IPS-18c (cell line): ENCODE results near the gene ZFAND3.
A peak's percentile ranks its signal among the peaks of the same experiment; 100 is the strongest.

Experiments used
- H3K4me3 ChIP-seq: 2 replicates; pipeline ENCODE4 v1.7.0; 2013; ENCODE audit warnings: low read depth, mild to moderate bottlenecking, low read length, moderate library complexity; ENCODE audit not compliant: insufficient read depth
- H3K9me3 ChIP-seq: one replicate; pipeline ENCODE4 v1.6.1; 2013; ENCODE audit warnings: mild to moderate bottlenecking, low read length, moderate library complexity; ENCODE audit not compliant: control insufficient read depth, insufficient read depth

The ZFAND3 gene

GRCh38 chr6:37818536-37819176, 871 bp upstream of the ZFAND3 start:
- no peaks in the 10 kb centered on the region for H3K9me3 ChIP-seq
- peak overlapping the region; percentile 94 for H3K4me3 ChIP-seq

DNA sequence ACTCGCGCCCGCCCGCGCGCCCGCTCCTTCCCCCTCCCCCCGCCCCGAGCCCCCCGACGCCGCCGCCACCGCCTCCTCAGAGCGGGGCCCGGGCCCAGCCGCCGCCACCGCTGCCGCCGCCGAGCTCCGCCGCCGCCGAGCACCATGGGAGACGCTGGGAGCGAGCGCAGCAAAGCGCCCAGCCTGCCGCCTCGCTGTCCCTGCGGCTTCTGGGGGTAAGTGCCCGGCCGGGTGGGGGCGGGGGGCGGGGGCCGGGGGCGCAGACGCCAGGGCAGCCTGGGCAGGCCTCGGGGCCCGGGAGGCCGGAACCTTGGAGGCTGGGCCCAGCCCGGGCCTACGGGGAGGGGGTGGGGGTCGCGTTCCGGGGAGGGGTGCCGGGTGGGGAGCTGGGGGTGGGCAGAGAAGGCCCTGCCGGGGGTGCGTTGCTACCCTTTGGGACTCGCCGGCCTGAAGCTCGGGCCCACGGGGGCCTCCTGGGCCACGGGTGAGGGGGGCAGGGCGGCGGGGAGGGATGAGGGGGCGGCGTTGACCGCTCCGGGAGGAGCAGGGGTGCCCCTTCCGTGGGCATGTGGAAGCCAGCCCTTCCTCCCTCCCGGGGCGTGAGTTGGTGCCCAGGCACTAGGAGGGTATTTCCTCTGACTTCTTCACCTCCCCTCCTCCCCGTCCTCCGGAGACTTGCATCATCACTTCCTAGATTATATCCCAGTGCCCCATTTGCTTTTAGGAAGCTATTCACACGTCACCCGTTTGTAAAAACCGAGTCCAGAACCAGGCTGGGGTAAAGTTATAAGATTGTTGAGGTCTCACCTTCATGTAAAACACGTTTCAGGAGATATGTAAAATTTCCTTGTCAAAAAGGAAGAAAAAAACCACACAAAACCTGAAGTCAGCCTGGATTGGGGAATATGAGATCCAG, 533 bp downstream of the ZFAND3 start:
- H3K9me3 ChIP-seq: no peaks in the 10 kb centered on the region
- H3K4me3 ChIP-seq: peak overlapping the region; percentile 94

- Histone ChIP-seq H3K9me3 (no peaks in the 10 kb centered on the region), H3K4me3 (peak overlapping the region; percentile 70)
Measured at GRCh38 chr6:37820718-37821079, 1.2 kb downstream of the ZFAND3 start.

- Histone ChIP-seq H3K9me3 (no peaks in the 10 kb centered on the region), H3K4me3 (no peak overlapping the region)
Measured at GRCh38 chr6:37821446-37821845, 1.9 kb downstream of the ZFAND3 start.

GRCh38 chr6:37822851-37823682, 3.5 kb downstream of the ZFAND3 start:
- Histone ChIP-seq H3K4me3 (no peak overlapping the region; the same call in 1 of the 2 replicates), H3K9me3 (no peaks in the 10 kb centered on the region)

DNA sequence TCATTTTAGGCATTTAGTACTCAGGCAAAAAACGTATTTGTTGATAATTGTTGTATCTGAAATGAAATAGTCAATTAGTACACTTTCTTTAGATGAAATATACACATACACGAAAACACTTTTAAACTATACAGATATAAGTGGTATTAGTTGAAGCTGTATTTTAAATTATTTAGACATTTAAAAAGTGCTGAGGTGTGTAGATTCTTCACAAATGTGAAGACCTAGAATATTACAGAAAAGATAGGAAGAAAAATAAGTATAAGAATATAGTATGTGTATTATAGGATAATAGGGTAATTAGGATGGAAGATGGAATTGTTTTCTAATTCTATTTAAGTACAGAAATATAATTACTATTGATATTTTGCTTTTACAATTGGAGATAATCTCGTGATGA, 4.6 kb downstream of the ZFAND3 start:
- Histone ChIP-seq H3K4me3 (no peak overlapping the region), H3K9me3 (no peaks in the 10 kb centered on the region)

- H3K9me3 ChIP-seq: no peaks in the 10 kb centered on the region
- no peak overlapping the region for H3K4me3 ChIP-seq
Measured at GRCh38 chr6:37826188-37826587, 6.7 kb downstream of the ZFAND3 start.

DNA sequence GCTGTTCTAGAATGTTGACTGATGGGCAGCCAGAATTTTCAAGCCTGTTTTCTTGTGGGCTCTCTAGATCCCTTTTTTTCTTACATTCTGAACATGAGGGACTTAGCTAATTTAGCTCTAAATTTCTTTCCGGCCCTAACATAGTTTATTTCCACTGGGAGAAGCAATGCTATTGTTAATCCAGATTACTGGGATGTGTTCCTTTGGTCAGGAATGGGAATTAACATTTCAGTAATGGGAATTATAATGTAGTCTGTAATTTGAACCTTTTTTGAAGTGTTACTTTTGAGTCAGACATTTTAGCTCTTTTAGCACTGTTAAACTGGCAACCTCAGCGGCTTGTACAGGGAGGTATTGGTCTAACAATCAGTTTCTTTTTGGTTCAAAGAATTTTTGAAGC, 7.5 kb downstream of the ZFAND3 start:
- H3K9me3 ChIP-seq: no peaks in the 10 kb centered on the region
- no peak overlapping the region for H3K4me3 ChIP-seq

GRCh38 chr6:37827603-37828265, 8.2 kb downstream of the ZFAND3 start:
- Histone ChIP-seq H3K9me3 (no peaks in the 10 kb centered on the region), H3K4me3 (no peak overlapping the region)

GRCh38 chr6:37830225-37830624, 10.7 kb downstream of the ZFAND3 start:
- no peaks in the 10 kb centered on the region for H3K9me3 ChIP-seq
- no peak overlapping the region for H3K4me3 ChIP-seq

- no peak overlapping the region for H3K4me3 ChIP-seq
- H3K9me3 ChIP-seq: no peaks in the 10 kb centered on the region
Measured at GRCh38 chr6:37831457-37831856, 11.9 kb downstream of the ZFAND3 start.

DNA sequence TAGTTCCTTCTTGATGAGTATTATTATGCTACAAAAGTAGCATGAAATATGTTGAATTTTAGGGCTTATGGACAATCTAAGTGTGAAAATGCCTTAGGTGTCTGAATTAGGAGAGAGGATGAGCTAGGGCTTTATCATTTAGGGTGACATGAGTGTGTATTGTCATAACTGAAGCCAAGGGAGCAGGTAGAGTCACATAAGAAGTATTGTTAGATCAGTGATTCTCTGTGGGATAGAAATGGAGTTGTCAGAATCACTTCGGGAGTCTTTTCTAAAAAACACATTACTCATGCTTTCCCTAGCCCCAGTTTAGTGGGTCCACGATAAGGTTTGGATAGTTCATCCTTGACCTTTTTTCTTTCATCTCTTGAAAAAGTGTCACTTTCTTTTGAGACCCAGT, 16.4 kb downstream of the ZFAND3 start:
- Histone ChIP-seq H3K4me3 (no peak overlapping the region), H3K9me3 (no peaks in the 10 kb centered on the region)

DNA sequence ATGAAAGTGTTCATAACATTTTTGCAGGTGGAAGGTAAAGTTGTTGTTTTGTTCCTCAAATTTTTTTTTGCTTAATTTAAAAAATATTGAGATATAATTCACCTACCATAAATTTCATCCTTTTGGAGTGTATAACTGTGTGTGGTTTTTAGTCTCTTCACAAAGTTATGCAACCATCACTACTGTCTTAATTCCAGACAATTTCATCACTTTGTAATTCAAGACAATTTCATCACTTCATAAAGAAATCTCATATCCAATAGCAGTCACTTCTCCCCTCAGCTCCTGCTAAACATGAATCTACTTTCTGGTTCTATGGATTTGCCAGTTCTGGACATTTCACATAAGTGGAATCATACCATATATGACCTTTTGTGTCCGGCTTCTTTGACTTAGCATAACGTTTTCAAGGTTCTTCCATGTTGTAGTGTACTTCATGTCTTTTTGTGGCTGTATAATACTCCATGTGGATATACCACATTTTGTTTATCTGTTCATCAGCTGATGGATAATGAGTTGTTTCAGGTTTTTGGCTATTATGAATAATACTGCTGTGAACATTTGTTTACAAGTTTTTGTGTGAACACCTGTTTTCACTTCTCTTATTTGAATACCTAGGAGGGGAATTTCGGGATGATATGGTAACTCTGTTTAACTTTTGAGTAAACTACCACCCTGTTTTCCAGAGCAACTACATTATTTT, 18.8 kb downstream of the ZFAND3 start:
- H3K9me3 ChIP-seq: no peaks in the 10 kb centered on the region
- no peak overlapping the region for H3K4me3 ChIP-seq

DNA sequence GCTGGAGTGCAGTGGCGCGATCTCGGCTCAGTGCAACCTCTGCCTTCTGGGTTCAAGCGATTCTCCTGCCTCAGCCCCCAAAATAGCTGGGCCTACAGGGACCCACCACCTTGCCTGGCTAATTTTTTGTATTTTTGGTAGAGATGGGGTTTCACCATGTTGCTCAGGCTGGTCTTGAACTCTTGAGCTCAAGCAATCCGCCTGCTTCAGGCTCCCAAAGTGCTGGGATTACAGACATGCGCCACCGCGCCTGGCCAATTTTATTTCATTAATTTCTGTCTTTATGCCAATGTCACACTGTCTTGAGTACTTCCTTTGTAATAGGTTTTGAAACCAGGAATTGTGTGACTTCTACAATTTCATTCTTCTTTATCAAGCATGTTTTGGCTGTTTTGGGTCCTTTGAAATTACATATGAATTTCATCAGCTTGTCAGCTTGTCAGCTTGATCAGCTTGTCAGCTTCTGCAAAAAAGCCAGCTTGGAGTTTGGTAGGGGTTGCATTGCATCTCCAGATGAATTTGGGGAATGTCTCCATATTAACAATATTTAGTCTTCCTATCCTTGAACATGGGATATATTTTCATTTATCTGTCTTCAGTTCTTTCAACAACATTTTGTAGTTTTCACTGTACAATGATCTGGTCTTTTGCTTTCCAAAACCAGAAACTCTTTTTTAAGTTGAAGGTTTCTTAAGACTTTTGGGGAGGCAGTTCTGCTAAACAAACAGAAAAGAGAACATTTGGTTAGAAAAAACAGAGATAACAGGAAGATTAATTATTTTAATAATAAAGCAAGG, 20.8 kb downstream of the ZFAND3 start:
- H3K9me3 ChIP-seq: no peaks in the 10 kb centered on the region
- no peak overlapping the region for H3K4me3 ChIP-seq

GRCh38 chr6:37840940-37841300, 21.4 kb downstream of the ZFAND3 start:
- no peak overlapping the region for H3K4me3 ChIP-seq
- H3K9me3 ChIP-seq: no peaks in the 10 kb centered on the region
